Keratinocyte (primary cell): ENCODE measurements around the gene STRN4. TPM values are rescaled to one million over a fixed set of nuclear protein-coding genes. Genes with fewer than 3 reads are reported as not detected.

Experiments used
- DNase-seq: peaks from one replicate; pipeline ENCODE4 v3.0.0-alpha.2; 2011; ENCODE audit warnings: low read depth, missing footprints, low spot score
- FAIRE-seq: peaks from 2 replicates; lab custom pipeline; 2011; peaks lifted over from hg19 to GRCh38; lab: Jason Lieb, UNC
- H2AFZ ChIP-seq: 2 replicates; pipeline ENCODE4 v1.6.0; 2012; ENCODE audit warnings: low read length, control low read depth, inconsistent platforms; ENCODE audit not compliant: control insufficient read depth
- H3K27ac ChIP-seq: 2 replicates; pipeline ENCODE4 v1.5.1; 2011; ENCODE audit warnings: low read length; ENCODE audit not compliant: control insufficient read depth, insufficient read depth
- H3K27me3 ChIP-seq: 3 replicates; pipeline ENCODE4 v1.6.0; 2011; ENCODE audit warnings: low read length; ENCODE audit not compliant: control insufficient read depth, insufficient read depth; ENCODE audit errors: extremely low read depth
- H3K36me3 ChIP-seq, 2 experiments: 2 replicates in 1 of 2; 3 replicates in 1 of 2; pipeline ENCODE4 v1.5.1; 2011; ENCODE audit warnings: low read length in 2 of 2, mild to moderate bottlenecking in 1 of 2; ENCODE audit not compliant: control insufficient read depth in 2 of 2, insufficient read depth in 2 of 2; ENCODE audit errors: extremely low read depth in 1 of 2
- H3K4me1 ChIP-seq: 3 replicates; pipeline ENCODE4 v1.5.1; 2011; ENCODE audit warnings: low read length; ENCODE audit not compliant: control insufficient read depth, insufficient read depth; ENCODE audit errors: extremely low read depth
- H3K4me2 ChIP-seq: 3 replicates; pipeline ENCODE4 v1.6.0; 2011; ENCODE audit warnings: low read depth, low read length; ENCODE audit not compliant: control insufficient read depth, insufficient read depth; ENCODE audit errors: extremely low read depth
- H3K4me3 ChIP-seq, 3 experiments: fragments of 200-600 bp in 1 of 3; sonication (generic) in 1 of 3; 2 replicates in 2 of 3; 3 replicates in 1 of 3; pipeline ENCODE4 v1.5.1; 2011 to 2016; ENCODE audit warnings: low read length in 3 of 3, mild to moderate bottlenecking in 3 of 3, control low read depth in 2 of 3, inconsistent platforms in 1 of 3, low read depth in 1 of 3, mixed read lengths in 1 of 3, mixed run types in 1 of 3, moderate library complexity in 1 of 3; ENCODE audit not compliant: control insufficient read depth in 2 of 3, insufficient read depth in 2 of 3; ENCODE audit errors: extremely low read depth in 1 of 3
- H3K79me2 ChIP-seq: 2 replicates; pipeline ENCODE4 v1.6.0; 2012; ENCODE audit warnings: low read length; ENCODE audit not compliant: control insufficient read depth, insufficient read depth
- H3K9ac ChIP-seq: 3 replicates; pipeline ENCODE4 v1.6.0; 2011; ENCODE audit warnings: low read length; ENCODE audit not compliant: control insufficient read depth, insufficient read depth; ENCODE audit errors: extremely low read depth
- H3K9me1 ChIP-seq: 3 replicates; pipeline ENCODE4 v1.6.0; 2011; ENCODE audit warnings: low read length; ENCODE audit not compliant: control insufficient read depth, insufficient read depth; ENCODE audit errors: extremely low read depth
- H3K9me3 ChIP-seq: 2 replicates; pipeline ENCODE4 v1.5.1; 2012; ENCODE audit warnings: low read depth, low read length; ENCODE audit not compliant: control insufficient read depth
- H4K20me1 ChIP-seq: 3 replicates; pipeline ENCODE4 v1.6.0; 2011; ENCODE audit warnings: low read length; ENCODE audit not compliant: control insufficient read depth, insufficient read depth; ENCODE audit errors: extremely low read depth
- CTCF ChIP-seq, 3 experiments: IDR thresholded peaks in 1 of 3; conservative IDR thresholded peaks in 1 of 3; optimal IDR thresholded peaks in 1 of 3; 2 replicates in 2 of 3; 3 replicates in 1 of 3; pipeline versions ENCODE3 to v1.5.1; 2011; ENCODE audit warnings: low read length in 3 of 3, mild to moderate bottlenecking in 3 of 3, moderate library complexity in 2 of 3, control low read depth in 1 of 3, inconsistent platforms in 1 of 3; ENCODE audit not compliant: insufficient read depth in 2 of 3; ENCODE audit errors: extremely low read depth in 1 of 3
- EZH2 ChIP-seq: IDR thresholded peaks from one replicate; pipeline ENCODE4 v1.6.1; 2012; ENCODE audit warnings: inconsistent platforms, mild to moderate bottlenecking, low read length, moderate library complexity
- dilution Hi-C: fragments of 300-500 bp; cut with MboI; formaldehyde crosslinking; loops from one replicate; pipeline ENCODE4 v1.7.0; 2020; ENCODE audit warnings: low sequenced_read_pairs; ENCODE audit not compliant: extremely low pct_ligation_motif_present
- polyA plus RNA-seq, 5 experiments: library from polyadenylated mRNA; depleted of rRNA in 3 of 5; stranded (reverse) in 3 of 5; stranded (forward) in 1 of 5; unstranded in 1 of 5; fragments of >200 nt; gene quantifications; 1 replicate in 1 of 5; 2 replicates in 3 of 5; 3 replicates in 1 of 5; pipeline versions ENCODE4 v1.2.1 to v1.2.3, GENCODE V29; 2011 to 2012; ENCODE audit warnings: missing spikeins in 2 of 5, low read depth in 1 of 5, low replicate concordance in 1 of 5

The STRN4 gene
- polyA plus RNA-seq, 1 donor (not counting 4 experiments of a cell fraction or from before 2014, with no cell fraction given), result 37.3 TPM

GRCh38 chr19:46729696-46730095 is 16.6 kb downstream of the STRN4 start:
- Histone ChIP-seq H4K20me1 (peaks cover 39% of the 10 kb centered on the region), H3K9ac (no peak overlapping the region), H3K9me1 (no peaks in the 10 kb centered on the region), H3K4me3 (no peak overlapping the region), H3K79me2 (peaks cover 50% of the 10 kb centered on the region), H3K27ac (no peak overlapping the region), H2AFZ (no peak overlapping the region), H3K27me3 (no peaks in the 10 kb centered on the region), H3K4me2 (no peak overlapping the region), H3K9me3 (no peaks in the 10 kb centered on the region), H3K36me3 (peaks cover 66 to 67% of the 10 kb centered on the region in 2 experiments), H3K4me1 (peaks cover 5% of the 10 kb centered on the region)
- FAIRE-seq (no peak), DNase-seq (no peak)
- TF ChIP-seq CTCF (optimal IDR thresholded peaks at IDR 0.05 in 1 of 3, IDR thresholded peaks at IDR 0.05 in 1 of 3, conservative IDR thresholded peaks at IDR 0.05 in 1 of 3; ENCODE audit: extremely low read depth in 1 of 3, insufficient read depth in 2 of 3, low read length in 3 of 3) (no peak), EZH2 (no peak)
- dilution Hi-C loops, result no loop called here

GRCh38 chr19:46728693-46729339 is 17.4 kb downstream of the STRN4 start:
- DNase-seq, result no peak
- H3K4me2 ChIP-seq, result no peak overlapping the region
- peaks cover 48% of the 10 kb centered on the region for H3K79me2 ChIP-seq
- peaks cover 5% of the 10 kb centered on the region for H3K4me1 ChIP-seq
- no peaks in the 10 kb centered on the region for H3K9me1 ChIP-seq
- dilution Hi-C loops, result no loop called here
- no peak overlapping the region for H3K9ac ChIP-seq
- no peak overlapping the region for H2AFZ ChIP-seq
- no peaks in the 10 kb centered on the region for H3K9me3 ChIP-seq
- H3K36me3 ChIP-seq, result peaks cover 70 to 73% of the 10 kb centered on the region in 2 experiments
- FAIRE-seq, result no peak
- no peak overlapping the region for H3K27ac ChIP-seq
- H3K27me3 ChIP-seq, result no peaks in the 10 kb centered on the region
- H4K20me1 ChIP-seq, result peaks cover 39% of the 10 kb centered on the region
- no peak overlapping the region for H3K4me3 ChIP-seq
- TF ChIP-seq CTCF (optimal IDR thresholded peaks at IDR 0.05 in 1 of 3, IDR thresholded peaks at IDR 0.05 in 1 of 3, conservative IDR thresholded peaks at IDR 0.05 in 1 of 3; ENCODE audit: extremely low read depth in 1 of 3, insufficient read depth in 2 of 3, low read length in 3 of 3), result peak; percentile 87 to 99 (median 88)
- TF ChIP-seq EZH2, result no peak
